ENCODE measurements around the gene POU1F1. TPM values are rescaled to one million over a fixed set of nuclear protein-coding genes. Genes with fewer than 3 reads are reported as not detected.

Gene POU1F1
- total and polyA plus RNA-seq, 2 of the 8 experiments (the other 6 are each of a cell fraction or from before 2014, with no cell fraction given): not detected

- TF ChIP-seq KDM1A (IDR thresholded peaks at IDR 0.05; ENCODE audit: borderline replicate concordance, low read length) (no peak), EZH2 (IDR thresholded peaks at IDR 0.05; ENCODE audit: low read depth, low read length, severe bottlenecking) (no peak), POLR2A (IDR thresholded peaks at IDR 0.05; ENCODE audit: control extremely low read depth in 1 of 2, low read depth in 2 of 2, low read length in 2 of 2) (no peak), CEBPB (IDR thresholded peaks at IDR 0.05; ENCODE audit: low read depth, low read length) (no peak), SIN3A (conservative IDR thresholded peaks at IDR 0.05 in 1 of 2, IDR thresholded peaks at IDR 0.05 in 1 of 2; ENCODE audit: low read depth in 1 of 2, low read length in 2 of 2) (no peak), SIRT6 (IDR thresholded peaks at IDR 0.05; ENCODE audit: low read length) (no peak), GTF2F1 (IDR thresholded peaks at IDR 0.05; ENCODE audit: borderline replicate concordance, low read depth, low read length) (no peak)
These were observed 29.5 kb downstream of the POU1F1 start (continued) for GRCh38 chr3:87246662-87247429.
